GM12878 (cell line): ENCODE results near the gene MFN1. TPM values are rescaled to one million over a fixed set of nuclear protein-coding genes. Genes with fewer than 3 reads are reported as not detected.

Experiments used
- CBX5 ChIP-seq: sonication (generic); IDR thresholded peaks from 2 replicates; pipeline ENCODE4 v1.6.1; 2016; ENCODE audit warnings: low read depth, moderate library complexity, mild to moderate bottlenecking, inconsistent platforms
- FOS ChIP-seq: IDR thresholded peaks from 3 replicates; pipeline ENCODE4 v1.6.1; 2011; ENCODE audit warnings: borderline replicate concordance; ENCODE audit not compliant: insufficient read length; ENCODE audit errors: extremely low read depth
- NR2F1 ChIP-seq: fragments of 450-650 bp; conservative IDR thresholded peaks from 2 replicates; pipeline ENCODE4 v1.6.1; 2017; ENCODE audit warnings: mild to moderate bottlenecking
- POLR2AphosphoS2 ChIP-seq: IDR thresholded peaks from 2 replicates; pipeline ENCODE4 v1.6.1; 2011; ENCODE audit warnings: low read depth, mild to moderate bottlenecking, low read length, improper control_type of control experiment, moderate library complexity
- POLR2AphosphoS5 ChIP-seq: IDR thresholded peaks from 2 replicates; pipeline ENCODE4 v1.6.1; 2011; ENCODE audit warnings: mild to moderate bottlenecking, low read length, inconsistent platforms
- RAD51 ChIP-seq: fragments of 450-650 bp; IDR thresholded peaks from 2 replicates; pipeline ENCODE4 v1.6.1; 2016; ENCODE audit warnings: moderate library complexity, mild to moderate bottlenecking, inconsistent platforms
- RUNX3 ChIP-seq: IDR thresholded peaks from 2 replicates; pipeline ENCODE4 v1.6.1; 2012; ENCODE audit warnings: low read length, inconsistent platforms
- SREBF1 ChIP-seq: IDR thresholded peaks from 2 replicates; pipeline ENCODE4 v1.6.1; 2012; ENCODE audit warnings: mild to moderate bottlenecking, low read length
- SUZ12 ChIP-seq: fragments of 200-600 bp; sonication (generic); IDR thresholded peaks from one replicate; pipeline ENCODE4 v1.6.1; 2018; ENCODE audit warnings: antibody characterized with exemption, mild to moderate bottlenecking; ENCODE audit not compliant: unreplicated experiment
- TAF1 ChIP-seq: IDR thresholded peaks from 2 replicates; pipeline ENCODE4 v1.6.1; 2011; ENCODE audit warnings: mild to moderate bottlenecking, low read depth, low read length, borderline replicate concordance
- ZBED1 ChIP-seq: IDR thresholded peaks from 2 replicates; pipeline ENCODE4 v1.6.1; 2016; ENCODE audit warnings: borderline replicate concordance
- ZNF384 ChIP-seq: IDR thresholded peaks from 2 replicates; pipeline ENCODE4 v1.6.1; 2012; ENCODE audit warnings: low read depth, mild to moderate bottlenecking, low read length, improper control_type of control experiment, borderline replicate concordance
- ZSCAN29 ChIP-seq: fragments of 450-650 bp; IDR thresholded peaks from 2 replicates; pipeline ENCODE4 v1.6.1; 2017; ENCODE audit warnings: mild to moderate bottlenecking, moderate library complexity
- polyA plus RNA-seq, 11 experiments: library from polyadenylated mRNA; depleted of rRNA in 4 of 11; unstranded in 6 of 11; stranded (reverse) in 5 of 11; fragments of >200 nt; fragmentation: Nextera tagmentation in 4 of 11; fragmentation: Illumina TruSeq in 1 of 11; extraction: Ambion mirVana in 4 of 11; extraction: Trizol in 1 of 11; gene quantifications; 1 replicate in 1 of 11; 2 replicates in 10 of 11; pipeline versions ENCODE4 v1.2.1 to v1.2.3, GENCODE V29; 2011 to 2016; ENCODE audit warnings: inconsistent platforms in 2 of 11, missing spikeins in 2 of 11, low read depth in 1 of 11
- total RNA-seq, 4 experiments: library from RNA; depleted of rRNA in 3 of 4; stranded (reverse); fragments of >200 nt in 3 of 4; fragmentation: Illumina TruSeq in 1 of 4; extraction: Trizol in 1 of 4; gene quantifications; 2 replicates each; pipeline versions ENCODE4 v1.2.1 to v1.2.3, GENCODE V29; 2013 to 2021
- TF ChIP-seq, protein P1 (sequence below): fragments of 450-650 bp; IDR thresholded peaks from 2 replicates; pipeline ENCODE4 v1.6.1; 2016; ENCODE audit warnings: mild to moderate bottlenecking
- TF ChIP-seq, protein P2 (sequence below): fragments of 450-650 bp; formaldehyde crosslinking; IDR thresholded peaks from 2 replicates; pipeline ENCODE4 v1.4.0; 2020; ENCODE audit warnings: mild to moderate bottlenecking, moderate library complexity
- TF ChIP-seq, protein P3 (sequence below): IDR thresholded peaks from 2 replicates; pipeline ENCODE4 v1.6.1; 2012; ENCODE audit warnings: low read length, inconsistent platforms
- TF ChIP-seq, protein P4 (sequence below): fragments of 450-650 bp; IDR thresholded peaks from 2 replicates; pipeline ENCODE4 v1.6.1; 2017; ENCODE audit warnings: mild to moderate bottlenecking, low read depth, inconsistent platforms; ENCODE audit not compliant: poor library complexity, severe bottlenecking

The MFN1 gene
- total and polyA plus RNA-seq, 10 of the 15 experiments (the other 5 are each of a cell fraction or from before 2014, with no cell fraction given): 14.4 to 120 (median 39.8) TPM

DNA sequence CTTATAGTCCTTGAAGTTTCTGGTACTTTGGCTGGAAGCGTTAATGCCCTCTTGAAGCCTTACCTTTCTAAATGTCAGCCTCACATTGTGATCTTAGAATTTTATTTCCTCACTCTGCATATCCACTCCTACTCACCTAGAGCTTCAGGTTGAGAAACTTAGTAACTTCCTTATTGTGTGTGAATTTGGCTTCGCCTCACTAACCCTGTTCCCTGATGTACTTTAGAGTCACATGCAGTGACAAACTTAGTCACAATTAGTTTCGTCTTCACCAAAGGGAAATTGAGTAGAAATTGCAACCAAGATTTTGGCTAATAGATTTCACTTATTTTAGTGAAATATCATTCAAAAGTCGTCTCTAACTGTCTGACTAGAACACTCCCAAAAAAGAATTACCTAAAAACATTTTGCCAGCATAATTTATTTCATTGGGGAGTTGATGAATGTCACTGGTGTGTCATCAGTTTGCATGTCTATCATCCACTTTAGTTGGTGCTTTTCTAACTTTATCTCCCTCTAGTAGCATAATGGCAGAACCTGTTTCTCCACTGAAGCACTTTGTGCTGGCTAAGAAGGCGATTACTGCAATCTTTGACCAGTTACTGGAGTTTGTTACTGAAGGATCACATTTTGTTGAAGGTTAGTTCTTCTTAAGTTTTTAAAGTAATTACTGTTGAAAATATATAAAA, 960 bp downstream of the MFN1 start (continued):
- TF ChIP-seq, protein P1, sequence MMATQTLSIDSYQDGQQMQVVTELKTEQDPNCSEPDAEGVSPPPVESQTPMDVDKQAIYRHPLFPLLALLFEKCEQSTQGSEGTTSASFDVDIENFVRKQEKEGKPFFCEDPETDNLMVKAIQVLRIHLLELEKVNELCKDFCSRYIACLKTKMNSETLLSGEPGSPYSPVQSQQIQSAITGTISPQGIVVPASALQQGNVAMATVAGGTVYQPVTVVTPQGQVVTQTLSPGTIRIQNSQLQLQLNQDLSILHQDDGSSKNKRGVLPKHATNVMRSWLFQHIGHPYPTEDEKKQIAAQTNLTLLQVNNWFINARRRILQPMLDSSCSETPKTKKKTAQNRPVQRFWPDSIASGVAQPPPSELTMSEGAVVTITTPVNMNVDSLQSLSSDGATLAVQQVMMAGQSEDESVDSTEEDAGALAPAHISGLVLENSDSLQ: peak; percentile 85
- TF ChIP-seq, protein P2, sequence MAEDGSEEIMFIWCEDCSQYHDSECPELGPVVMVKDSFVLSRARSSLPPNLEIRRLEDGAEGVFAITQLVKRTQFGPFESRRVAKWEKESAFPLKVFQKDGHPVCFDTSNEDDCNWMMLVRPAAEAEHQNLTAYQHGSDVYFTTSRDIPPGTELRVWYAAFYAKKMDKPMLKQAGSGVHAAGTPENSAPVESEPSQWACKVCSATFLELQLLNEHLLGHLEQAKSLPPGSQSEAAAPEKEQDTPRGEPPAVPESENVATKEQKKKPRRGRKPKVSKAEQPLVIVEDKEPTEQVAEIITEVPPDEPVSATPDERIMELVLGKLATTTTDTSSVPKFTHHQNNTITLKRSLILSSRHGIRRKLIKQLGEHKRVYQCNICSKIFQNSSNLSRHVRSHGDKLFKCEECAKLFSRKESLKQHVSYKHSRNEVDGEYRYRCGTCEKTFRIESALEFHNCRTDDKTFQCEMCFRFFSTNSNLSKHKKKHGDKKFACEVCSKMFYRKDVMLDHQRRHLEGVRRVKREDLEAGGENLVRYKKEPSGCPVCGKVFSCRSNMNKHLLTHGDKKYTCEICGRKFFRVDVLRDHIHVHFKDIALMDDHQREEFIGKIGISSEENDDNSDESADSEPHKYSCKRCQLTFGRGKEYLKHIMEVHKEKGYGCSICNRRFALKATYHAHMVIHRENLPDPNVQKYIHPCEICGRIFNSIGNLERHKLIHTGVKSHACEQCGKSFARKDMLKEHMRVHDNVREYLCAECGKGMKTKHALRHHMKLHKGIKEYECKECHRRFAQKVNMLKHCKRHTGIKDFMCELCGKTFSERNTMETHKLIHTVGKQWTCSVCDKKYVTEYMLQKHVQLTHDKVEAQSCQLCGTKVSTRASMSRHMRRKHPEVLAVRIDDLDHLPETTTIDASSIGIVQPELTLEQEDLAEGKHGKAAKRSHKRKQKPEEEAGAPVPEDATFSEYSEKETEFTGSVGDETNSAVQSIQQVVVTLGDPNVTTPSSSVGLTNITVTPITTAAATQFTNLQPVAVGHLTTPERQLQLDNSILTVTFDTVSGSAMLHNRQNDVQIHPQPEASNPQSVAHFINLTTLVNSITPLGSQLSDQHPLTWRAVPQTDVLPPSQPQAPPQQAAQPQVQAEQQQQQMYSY (CRISPR knock-in tag): no peak
- TF ChIP-seq CBX5 (no peak), ZBED1 (no peak; the same call in 1 of the 2 replicates), NR2F1 (no peak), ZSCAN29 (no peak), RAD51 (peak; percentile 79), FOS (no peak), POLR2AphosphoS2 (no peak), SREBF1 (no peak), SUZ12 (no peak), POLR2AphosphoS5 (peak; percentile 25), RUNX3 (peak; percentile 54; the same call in 1 of the 2 replicates), TAF1 (peak; percentile 65; the same call in 1 of the 2 replicates), ZNF384 (no peak)
- TF ChIP-seq, protein P3, sequence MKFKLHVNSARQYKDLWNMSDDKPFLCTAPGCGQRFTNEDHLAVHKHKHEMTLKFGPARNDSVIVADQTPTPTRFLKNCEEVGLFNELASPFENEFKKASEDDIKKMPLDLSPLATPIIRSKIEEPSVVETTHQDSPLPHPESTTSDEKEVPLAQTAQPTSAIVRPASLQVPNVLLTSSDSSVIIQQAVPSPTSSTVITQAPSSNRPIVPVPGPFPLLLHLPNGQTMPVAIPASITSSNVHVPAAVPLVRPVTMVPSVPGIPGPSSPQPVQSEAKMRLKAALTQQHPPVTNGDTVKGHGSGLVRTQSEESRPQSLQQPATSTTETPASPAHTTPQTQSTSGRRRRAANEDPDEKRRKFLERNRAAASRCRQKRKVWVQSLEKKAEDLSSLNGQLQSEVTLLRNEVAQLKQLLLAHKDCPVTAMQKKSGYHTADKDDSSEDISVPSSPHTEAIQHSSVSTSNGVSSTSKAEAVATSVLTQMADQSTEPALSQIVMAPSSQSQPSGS: peak; percentile 64
- TF ChIP-seq, protein P4, sequence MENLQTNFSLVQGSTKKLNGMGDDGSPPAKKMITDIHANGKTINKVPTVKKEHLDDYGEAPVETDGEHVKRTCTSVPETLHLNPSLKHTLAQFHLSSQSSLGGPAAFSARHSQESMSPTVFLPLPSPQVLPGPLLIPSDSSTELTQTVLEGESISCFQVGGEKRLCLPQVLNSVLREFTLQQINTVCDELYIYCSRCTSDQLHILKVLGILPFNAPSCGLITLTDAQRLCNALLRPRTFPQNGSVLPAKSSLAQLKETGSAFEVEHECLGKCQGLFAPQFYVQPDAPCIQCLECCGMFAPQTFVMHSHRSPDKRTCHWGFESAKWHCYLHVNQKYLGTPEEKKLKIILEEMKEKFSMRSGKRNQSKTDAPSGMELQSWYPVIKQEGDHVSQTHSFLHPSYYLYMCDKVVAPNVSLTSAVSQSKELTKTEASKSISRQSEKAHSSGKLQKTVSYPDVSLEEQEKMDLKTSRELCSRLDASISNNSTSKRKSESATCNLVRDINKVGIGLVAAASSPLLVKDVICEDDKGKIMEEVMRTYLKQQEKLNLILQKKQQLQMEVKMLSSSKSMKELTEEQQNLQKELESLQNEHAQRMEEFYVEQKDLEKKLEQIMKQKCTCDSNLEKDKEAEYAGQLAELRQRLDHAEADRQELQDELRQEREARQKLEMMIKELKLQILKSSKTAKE: peak; percentile 15
